Measurements from ENCODE around the gene FERD3L.

- TF ChIP-seq POLR2A (IDR thresholded peaks at IDR 0.05; ENCODE audit: low read depth) (no peak), CTCF (IDR thresholded peaks at IDR 0.05) (no peak), EP300 (IDR thresholded peaks at IDR 0.05) (no peak)
Observed at GRCh38 chr7:19144661-19145433, at the start of gene FERD3L.
